Gastrocnemius medialis (tissue), 4 donors: ENCODE measurements around the gene NTM. TPM values are rescaled to one million over a fixed set of nuclear protein-coding genes. Genes with fewer than 3 reads are reported as not detected.

Experiments
- ATAC-seq, 2 donors: fragments of 150-250 bp; one replicate each; pipeline ENCODE4 v1.9.1; 2016
- DNase-seq, 2 donors: peaks; one replicate each; pipeline ENCODE4 v3.0.0-alpha.2; 2019
- H3K27ac ChIP-seq, 4 donors: fragments of 200-600 bp; sonication (generic); 1 replicate in 1 of 4; 2 replicates in 3 of 4; pipeline ENCODE4 v1.5.1; 2016 to 2018; ENCODE audit warnings: mild to moderate bottlenecking in 2 of 4, moderate library complexity in 1 of 4
- H3K27me3 ChIP-seq, 3 donors: fragments of 200-600 bp; sonication (generic) in 2 of 3; 1 replicate in 1 of 3; 2 replicates in 2 of 3; pipeline versions ENCODE4 v1.5.1 to v1.6.0; 2016 to 2019; ENCODE audit warnings: mild to moderate bottlenecking in 1 of 3, moderate library complexity in 1 of 3
- H3K36me3 ChIP-seq, 2 donors: fragments of 200-600 bp; sonication (generic) in 1 of 2; one replicate each; pipeline ENCODE4 v1.5.1; 2017 to 2018
- H3K4me1 ChIP-seq, 2 donors: fragments of 200-600 bp; sonication (generic) in 1 of 2; one replicate each; pipeline ENCODE4 v1.5.1; 2016 to 2017; ENCODE audit warnings: mild to moderate bottlenecking in 2 of 2
- H3K4me3 ChIP-seq, 4 donors: fragments of 200-600 bp; sonication (generic) in 3 of 4; 1 replicate in 1 of 4; 2 replicates in 3 of 4; pipeline ENCODE4 v1.5.1; 2016 to 2019; ENCODE audit warnings: mild to moderate bottlenecking in 2 of 4
- H3K9me3 ChIP-seq, 3 donors: fragments of 200-600 bp; sonication (generic) in 2 of 3; 1 replicate in 1 of 3; 2 replicates in 2 of 3; pipeline ENCODE4 v1.5.1; 2016 to 2019
- POLR2A ChIP-seq, 2 donors: fragments of 450-650 bp; IDR thresholded peaks; one replicate each; pipeline ENCODE4 v1.6.1; 2017; ENCODE audit warnings: antibody characterized with exemption in 2 of 2, mild to moderate bottlenecking in 2 of 2, moderate library complexity in 2 of 2
- in situ Hi-C, 4 donors: fragments of 200-750 bp; cut with MboI; loops; one replicate each; pipeline versions ENCODE4 v1.15.0 to v1.8.0; 2017; ENCODE audit warnings: low sequenced_read_pairs in 4 of 4
- intact Hi-C: fragments of 100-400 bp; cut with DNase I; formaldehyde crosslinking; loops from one replicate; pipeline ENCODE4 v1.15.1; 2023; ENCODE audit warnings: low total_unique reads
- total RNA-seq, 4 donors: library from RNA; depleted of rRNA; stranded (reverse); fragments of >200 nt; gene quantifications; one replicate each; pipeline versions ENCODE4 v1.1.0 to v1.2.3, GENCODE V29; 2016
- TF ChIP-seq, protein P1 (sequence below), 5 experiments: fragments of 450-650 bp in 3 of 5; fragments of 200-600 bp in 2 of 5; sonication (generic) in 2 of 5; IDR thresholded peaks in 4 of 5; conservative IDR thresholded peaks in 1 of 5; 1 replicate in 4 of 5; 2 replicates in 1 of 5; pipeline ENCODE4 v1.5.1; 2016 to 2019; ENCODE audit warnings: antibody characterized with exemption in 5 of 5, mild to moderate bottlenecking in 3 of 5, moderate library complexity in 3 of 5

The NTM gene
- total RNA-seq, 4 donors from 2014 or later, result 0.69 TPM; not detected in 3

DNA sequence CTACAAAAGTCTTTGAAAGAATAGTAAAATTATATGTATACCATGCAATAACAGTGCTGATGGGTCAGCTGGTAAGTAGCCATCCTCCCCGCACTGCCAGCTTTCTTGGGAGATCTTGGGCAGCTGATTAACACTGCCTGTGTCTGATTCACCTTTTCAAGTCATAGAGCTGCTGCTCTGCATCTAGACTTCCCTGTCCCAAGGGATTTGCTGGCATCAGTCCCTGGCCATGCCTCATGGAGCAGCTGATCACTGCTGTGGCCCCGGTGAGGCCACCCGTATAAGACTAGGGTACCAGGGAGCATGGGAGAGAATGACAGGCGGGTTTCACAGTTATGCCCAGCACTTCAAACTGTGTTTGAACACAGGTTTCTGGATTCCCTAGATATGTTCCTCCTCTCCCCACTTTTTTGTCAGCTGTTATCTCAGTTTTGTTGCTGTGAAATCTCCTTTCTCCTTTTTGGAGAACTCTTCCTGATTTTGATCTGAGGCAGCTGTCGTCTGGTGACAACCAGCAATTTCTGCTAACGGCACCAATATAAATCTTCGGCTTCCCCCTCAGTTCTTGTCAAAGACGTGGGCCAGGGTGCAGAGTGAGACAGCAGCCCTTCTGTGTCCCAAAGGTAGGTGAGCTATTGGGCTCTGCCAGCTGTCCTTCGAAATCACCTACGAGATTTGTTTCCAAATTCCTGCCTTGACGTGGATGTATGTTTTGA lies 438.9 kb downstream of the NTM start:
- in situ Hi-C loops, result no loop called here
- no peak for ATAC-seq
- DNase-seq, result no peak
- no peaks in the 10 kb centered on the region for H3K9me3 ChIP-seq
- H3K27ac ChIP-seq, result no peak overlapping the region
- TF ChIP-seq, protein P1, sequence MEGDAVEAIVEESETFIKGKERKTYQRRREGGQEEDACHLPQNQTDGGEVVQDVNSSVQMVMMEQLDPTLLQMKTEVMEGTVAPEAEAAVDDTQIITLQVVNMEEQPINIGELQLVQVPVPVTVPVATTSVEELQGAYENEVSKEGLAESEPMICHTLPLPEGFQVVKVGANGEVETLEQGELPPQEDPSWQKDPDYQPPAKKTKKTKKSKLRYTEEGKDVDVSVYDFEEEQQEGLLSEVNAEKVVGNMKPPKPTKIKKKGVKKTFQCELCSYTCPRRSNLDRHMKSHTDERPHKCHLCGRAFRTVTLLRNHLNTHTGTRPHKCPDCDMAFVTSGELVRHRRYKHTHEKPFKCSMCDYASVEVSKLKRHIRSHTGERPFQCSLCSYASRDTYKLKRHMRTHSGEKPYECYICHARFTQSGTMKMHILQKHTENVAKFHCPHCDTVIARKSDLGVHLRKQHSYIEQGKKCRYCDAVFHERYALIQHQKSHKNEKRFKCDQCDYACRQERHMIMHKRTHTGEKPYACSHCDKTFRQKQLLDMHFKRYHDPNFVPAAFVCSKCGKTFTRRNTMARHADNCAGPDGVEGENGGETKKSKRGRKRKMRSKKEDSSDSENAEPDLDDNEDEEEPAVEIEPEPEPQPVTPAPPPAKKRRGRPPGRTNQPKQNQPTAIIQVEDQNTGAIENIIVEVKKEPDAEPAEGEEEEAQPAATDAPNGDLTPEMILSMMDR (IDR thresholded peaks at IDR 0.05 in 4 of 5, conservative IDR thresholded peaks at IDR 0.05 in 1 of 5), result no peak
- TF ChIP-seq POLR2A (IDR thresholded peaks at IDR 0.05), result no peak
- H3K4me3 ChIP-seq, result no peak overlapping the region
- no peaks in the 10 kb centered on the region for H3K4me1 ChIP-seq
- intact Hi-C loops, result no loop called here
- no peaks in the 10 kb centered on the region for H3K36me3 ChIP-seq
- H3K27me3 ChIP-seq, result no peaks in the 10 kb centered on the region

DNA sequence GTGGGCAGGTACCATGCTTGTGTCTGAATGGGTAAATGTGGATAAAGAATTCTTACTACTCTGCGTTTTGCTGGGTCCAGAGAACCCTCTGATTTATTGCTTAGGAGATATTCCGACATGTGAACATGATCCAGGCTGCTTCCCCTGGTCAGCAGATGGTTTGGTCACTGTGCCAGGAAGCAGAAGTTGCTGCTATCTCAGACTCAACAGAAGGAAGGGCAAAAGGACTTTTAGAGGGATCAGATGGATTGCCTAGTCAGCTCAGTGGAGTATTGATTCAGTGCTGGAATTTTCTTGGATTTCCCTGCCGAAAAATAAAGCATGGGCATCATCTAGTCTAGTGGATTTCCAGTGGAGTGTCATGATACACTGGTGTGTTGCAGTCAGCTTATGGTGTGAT lies 440.1 kb downstream of the NTM start:
- TF ChIP-seq POLR2A (IDR thresholded peaks at IDR 0.05), result no peak
- TF ChIP-seq, protein P1 (IDR thresholded peaks at IDR 0.05 in 4 of 5, conservative IDR thresholded peaks at IDR 0.05 in 1 of 5), result no peak
- no peaks in the 10 kb centered on the region for H3K36me3 ChIP-seq
- ATAC-seq (no peak), DNase-seq (no peak)
- H3K4me3 ChIP-seq, result no peak overlapping the region
- intact Hi-C loops (no loop called here), in situ Hi-C loops (no loop called here)
- H3K27ac ChIP-seq, result no peak overlapping the region
- no peaks in the 10 kb centered on the region for H3K9me3 ChIP-seq
- H3K27me3 ChIP-seq, result no peaks in the 10 kb centered on the region
- H3K4me1 ChIP-seq, result no peaks in the 10 kb centered on the region

DNA sequence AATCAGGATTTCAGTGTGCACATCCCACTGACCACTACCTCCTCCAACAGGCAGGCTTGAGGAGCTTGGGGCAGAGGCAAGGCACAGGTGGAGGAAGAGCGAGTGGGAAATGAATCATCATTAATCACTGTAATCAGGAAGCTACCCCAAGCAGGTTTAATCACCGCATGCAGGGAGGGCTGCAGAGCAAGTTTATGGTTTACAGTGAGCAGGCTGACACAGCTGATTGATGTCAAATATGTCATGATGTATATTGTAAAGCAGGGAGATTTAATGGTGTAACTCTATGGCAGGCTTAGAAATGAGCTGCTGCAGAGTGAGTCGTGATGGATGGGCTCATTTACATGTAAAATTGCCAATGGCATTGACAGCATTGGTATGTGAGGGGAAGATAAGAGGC lies 441.0 kb downstream of the NTM start:
- ATAC-seq, result no peak

DNA sequence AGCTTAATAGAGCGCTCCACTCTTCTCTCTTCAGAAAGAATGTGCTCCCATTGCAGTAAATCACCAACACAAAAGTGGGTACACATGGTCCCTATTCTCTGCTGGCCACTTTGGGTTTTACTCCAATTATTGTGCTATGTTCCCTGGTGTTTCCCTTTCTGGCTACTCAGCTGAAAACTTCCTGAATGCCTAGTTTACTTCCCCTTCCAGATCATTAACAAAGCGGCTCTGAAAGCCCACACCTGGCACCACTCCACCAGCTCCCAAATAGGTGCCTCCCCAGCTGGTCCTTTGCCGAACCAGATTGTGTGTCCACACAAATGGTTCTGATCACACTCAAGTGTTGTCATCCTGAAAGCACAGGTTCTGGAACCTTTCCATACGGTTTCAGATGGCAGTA lies 443.7 kb downstream of the NTM start:
- no peak for TF ChIP-seq POLR2A (IDR thresholded peaks at IDR 0.05)
- TF ChIP-seq, protein P1 (IDR thresholded peaks at IDR 0.05 in 4 of 5, conservative IDR thresholded peaks at IDR 0.05 in 1 of 5), result no peak
- H3K27ac ChIP-seq, result no peak overlapping the region
- ATAC-seq (no peak), DNase-seq (no peak)
- no peaks in the 10 kb centered on the region for H3K36me3 ChIP-seq
- no peaks in the 10 kb centered on the region for H3K9me3 ChIP-seq
- no peaks in the 10 kb centered on the region for H3K4me1 ChIP-seq
- intact Hi-C loops, result no loop called here
- no peaks in the 10 kb centered on the region for H3K27me3 ChIP-seq
- H3K4me3 ChIP-seq, result no peak overlapping the region
- in situ Hi-C loops, result no loop called here

More for the DNA sequence above, 441.0 kb downstream of the NTM start:
- Histone ChIP-seq H3K27ac (no peak overlapping the region), H3K4me1 (no peaks in the 10 kb centered on the region), H3K9me3 (no peaks in the 10 kb centered on the region), H3K4me3 (no peak overlapping the region), H3K27me3 (no peaks in the 10 kb centered on the region), H3K36me3 (no peaks in the 10 kb centered on the region)
- TF ChIP-seq, protein P1 (IDR thresholded peaks at IDR 0.05 in 4 of 5, conservative IDR thresholded peaks at IDR 0.05 in 1 of 5), result no peak
- TF ChIP-seq POLR2A (IDR thresholded peaks at IDR 0.05), result no peak
- no peak for DNase-seq
- in situ Hi-C loops, result no loop called here
- intact Hi-C loops, result no loop called here

DNA sequence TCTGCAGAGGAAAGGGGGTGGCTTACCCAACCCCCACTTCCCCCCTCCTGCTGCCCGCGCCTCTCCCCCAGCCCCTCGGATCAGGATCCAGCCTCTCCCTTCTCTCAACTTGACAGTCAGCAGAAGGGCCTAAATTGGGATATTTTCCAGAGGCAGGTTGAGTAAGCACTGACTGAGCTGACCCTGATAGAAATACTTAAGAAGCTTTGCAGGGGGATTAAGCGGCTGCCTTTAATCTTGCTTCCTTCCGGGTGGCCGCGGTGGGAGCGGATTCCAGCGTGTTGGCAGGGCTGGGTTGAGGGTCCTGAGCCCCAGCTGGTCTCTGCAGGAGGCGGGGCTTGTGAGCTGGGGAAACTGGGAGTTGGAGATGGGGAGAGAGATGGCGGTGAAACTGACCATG lies 445.2 kb downstream of the NTM start:
- no peak overlapping the region for H3K4me3 ChIP-seq
- H3K27ac ChIP-seq, result no peak overlapping the region
- H3K9me3 ChIP-seq, result no peaks in the 10 kb centered on the region
- no peaks in the 10 kb centered on the region for H3K4me1 ChIP-seq
- TF ChIP-seq, protein P1 (IDR thresholded peaks at IDR 0.05 in 4 of 5, conservative IDR thresholded peaks at IDR 0.05 in 1 of 5), result no peak
- no peak for TF ChIP-seq POLR2A (IDR thresholded peaks at IDR 0.05)
- DNase-seq (no peak), ATAC-seq (no peak)
- H3K27me3 ChIP-seq, result no peaks in the 10 kb centered on the region
- no peaks in the 10 kb centered on the region for H3K36me3 ChIP-seq
- intact Hi-C loops (no loop called here), in situ Hi-C loops (no loop called here)
